Measurements from ENCODE around the gene OR52I2. TPM values are rescaled to one million over a fixed set of nuclear protein-coding genes. Genes with fewer than 3 reads are reported as not detected.

The OR52I2 gene
- not detected for total RNA-seq

GRCh38 chr11:4581443-4581842 is at the start of gene OR52I2:
Gene OR52I2 (plus strand): TSS chr11:4581743.

GRCh38 chr11:4544891-4545290 is 36.7 kb upstream of the OR52I2 start, which contains the start of gene OR52M1:
Gene OR52M1 (plus strand): TSS chr11:4545191. CDS start chr11:4545191, 0 bp downstream.

GRCh38 chr11:4593739-4594138 is 12.2 kb downstream of the OR52I2 start, which contains the start of gene OR52I1:
Gene OR52I1 (plus strand): TSS chr11:4594039. CDS start chr11:4594039, 0 bp downstream.

GRCh38 chr11:4607781-4608666 is 26.5 kb downstream of the OR52I2 start, which contains the start of gene TRIM68:
Gene TRIM68 (minus strand): TSS chr11:4608231. CDS start chr11:4605504, 2,727 bp downstream.

GRCh38 chr11:4636962-4637661 is 55.6 kb downstream of the OR52I2 start, which contains the start of gene OR51D1:
Gene OR51D1 (plus strand): TSS chr11:4637477. CDS start chr11:4639791, 2,314 bp downstream.

Other genes with a start within 250 kb of the OR52I2 start
- gene OR52B4, start 213.4 kb upstream of the OR52I2 start, total RNA-seq, result not detected
- gene TRIM21, start 188.0 kb upstream of the OR52I2 start, total RNA-seq, result 12.8 TPM
- gene OR52K2, start 132.4 kb upstream of the OR52I2 start, total RNA-seq, result not detected
- gene OR52K1, start 99.1 kb upstream of the OR52I2 start, total RNA-seq, result not detected
- not detected for gene OR52M1, start 36.6 kb upstream of the OR52I2 start, total RNA-seq
- not detected for gene OR52I1, start 12.3 kb downstream of the OR52I2 start, total RNA-seq
- 13.7 TPM for gene TRIM68, start 26.5 kb downstream of the OR52I2 start, total RNA-seq
- gene OR51D1, start 55.7 kb downstream of the OR52I2 start, total RNA-seq, result not detected
- gene OR51E1, start 62.2 kb downstream of the OR52I2 start, total RNA-seq, result 1.3 TPM
- 0.23 TPM for gene OR51E2, start 116.1 kb downstream of the OR52I2 start, total RNA-seq
- gene MMP26, start 123.0 kb downstream of the OR52I2 start, total RNA-seq, result not detected
- not detected for gene OR51F1, start 188.2 kb downstream of the OR52I2 start, total RNA-seq
- not detected for gene OR52R1, start 222.6 kb downstream of the OR52I2 start, total RNA-seq
- 0.18 TPM for gene OR51F2, start 239.6 kb downstream of the OR52I2 start, total RNA-seq